K562 (cell line): ENCODE measurements around the gene RAI1. TPM values are rescaled to one million over a fixed set of nuclear protein-coding genes. Genes with fewer than 3 reads are reported as not detected.

Source experiments
- ATAC-seq: fragments of 200-7000 bp; cut with Tn5 transposase; 3 replicates; pipeline ENCODE4 v1.9.1; 2020; ENCODE audit warnings: moderate library complexity
- BruUV-seq: library from RNA; stranded (reverse); fragments of 400-500 nt; replicated peaks from 2 replicates; lab custom pipeline; 2021; lab: Mats Ljungman, UMichigan
- CTCF ChIA-PET: fragments of 300-600 bp; formaldehyde crosslinking; extraction: SDS; loops from one replicate; lab custom pipeline; 2021; ENCODE audit warnings: low intra/inter-chr PET ratio; lab: Yijun Ruan, JAX
- POLR2A ChIA-PET: fragments of 300-600, 350-650 bp; sonication (Branson Sonifier 250); formaldehyde crosslinking; extraction: SDS; loops from one replicate; lab custom pipeline; 2021; ENCODE audit warnings: antibody characterized with exemption, inconsistent platforms; lab: Yijun Ruan, JAX
- DNase-seq, 4 experiments: peaks; one replicate each; pipeline versions ENCODE4 v3.0.0 to v3.0.0-alpha.2; 2011 to 2018; ENCODE audit warnings: low spot score in 3 of 4, mixed read lengths in 3 of 4; ENCODE audit errors: extremely low read depth in 1 of 4
- FAIRE-seq: peaks from 2 replicates; lab custom pipeline; 2011; peaks lifted over from hg19 to GRCh38; lab: Jason Lieb, UNC
- H2AFZ ChIP-seq: 2 replicates; pipeline ENCODE4 v1.6.0; 2011; ENCODE audit warnings: low read depth, low read length, control low read depth, inconsistent platforms
- H3K27ac ChIP-seq: fragments of 200-600 bp; 3 replicates; pipeline ENCODE4 v1.8.0; 2011; ENCODE audit warnings: low read depth, mild to moderate bottlenecking, control low read depth, inconsistent platforms, low read length, moderate library complexity, mixed read lengths; ENCODE audit errors: extremely low read depth
- H3K27me3 ChIP-seq, 2 experiments: fragments of 300-600 bp in 1 of 2; 2 replicates in 1 of 2; 3 replicates in 1 of 2; pipeline versions ENCODE4 v1.6.0 to v1.8.0; 2011; ENCODE audit warnings: inconsistent platforms in 2 of 2, low read length in 2 of 2, mild to moderate bottlenecking in 1 of 2, mixed read lengths in 1 of 2, moderate library complexity in 1 of 2; ENCODE audit not compliant: control insufficient read depth in 2 of 2, insufficient read depth in 2 of 2
- H3K36me3 ChIP-seq: fragments of 300-600 bp; 3 replicates; pipeline ENCODE4 v1.8.0; 2011; ENCODE audit warnings: mild to moderate bottlenecking, low read length, inconsistent platforms; ENCODE audit not compliant: control insufficient read depth, insufficient read depth
- H3K4me1 ChIP-seq, 2 experiments: fragments of 200-600 bp in 1 of 2; replicated peaks in 1 of 2; 2 replicates in 1 of 2; 3 replicates in 1 of 2; pipeline versions ENCODE4 v1.5.1 to v1.8.0; 2011; ENCODE audit warnings: inconsistent platforms in 2 of 2, low read length in 2 of 2, mild to moderate bottlenecking in 1 of 2, mixed read lengths in 1 of 2, moderate library complexity in 1 of 2; ENCODE audit not compliant: control insufficient read depth in 2 of 2, insufficient read depth in 2 of 2
- H3K4me2 ChIP-seq: 2 replicates; pipeline ENCODE4 v1.6.1; 2011; ENCODE audit warnings: low read length, control low read depth, inconsistent platforms, mixed read lengths; ENCODE audit not compliant: insufficient read depth
- H3K4me3 ChIP-seq: fragments of 200-600 bp; sonication (generic), shearing (Covaris generic); 2 replicates; pipeline ENCODE4 v1.5.1; 2016; ENCODE audit warnings: control low read depth, inconsistent platforms
- H3K79me2 ChIP-seq: fragments of 200-600 bp; 3 replicates; pipeline ENCODE4 v1.8.0; 2011; ENCODE audit warnings: low read length, inconsistent platforms; ENCODE audit not compliant: control insufficient read depth, insufficient read depth
- H3K9ac ChIP-seq, 2 experiments: 2 replicates each; pipeline versions ENCODE4 v1.6.0 to v1.6.1; 2011; ENCODE audit warnings: low read depth in 2 of 2, low read length in 2 of 2, control low read depth in 1 of 2, inconsistent platforms in 1 of 2, mild to moderate bottlenecking in 1 of 2, mixed read lengths in 1 of 2; ENCODE audit not compliant: insufficient read depth in 1 of 2
- H3K9me1 ChIP-seq: one replicate; pipeline ENCODE4 v1.6.0; 2011; ENCODE audit warnings: inconsistent platforms, mild to moderate bottlenecking, low read length, moderate library complexity; ENCODE audit not compliant: control insufficient read depth, insufficient read depth
- H3K9me3 ChIP-seq: replicated peaks from 2 replicates; pipeline ENCODE4 v1.5.1; 2011; ENCODE audit warnings: low read depth, low read length, inconsistent platforms; ENCODE audit not compliant: control insufficient read depth, insufficient read depth
- H4K20me1 ChIP-seq: replicated peaks from 2 replicates; pipeline ENCODE4 v1.6.1; 2011; ENCODE audit warnings: low read length, inconsistent platforms, mixed read lengths; ENCODE audit not compliant: control insufficient read depth, insufficient read depth
- CBX3 ChIP-seq, 2 experiments: IDR thresholded peaks; 1 replicate in 1 of 2; 2 replicates in 1 of 2; pipeline ENCODE4 v1.6.1; 2012; ENCODE audit warnings: inconsistent platforms in 2 of 2, low read length in 2 of 2, borderline replicate concordance in 1 of 2, control low read depth in 1 of 2
- HDAC6 ChIP-seq: IDR thresholded peaks from 2 replicates; pipeline ENCODE4 v1.6.1; 2012; ENCODE audit warnings: low read depth, mild to moderate bottlenecking, control low read depth, inconsistent platforms, low read length, moderate library complexity
- XRCC4 ChIP-seq: IDR thresholded peaks from one replicate; pipeline ENCODE4 v1.6.1; 2011; ENCODE audit not compliant: insufficient read depth, insufficient read length; ENCODE audit errors: extremely low read depth
- ZNF121 ChIP-seq: sonication (generic); formaldehyde crosslinking; conservative IDR thresholded peaks from 2 replicates; pipeline ENCODE4 v1.8.0; 2022; ENCODE audit warnings: missing genetic modification reagents
- WGBS: fragments of 100-300 bp; shearing (Covaris generic); methylation state at CpG from one replicate; pipeline ENCODE4 v1.1.6; 2016; ENCODE audit warnings: low coverage, mixed read lengths; ENCODE audit not compliant: insufficient coverage; ENCODE audit errors: missing lambda C conversion rate; 5-methylcytosine and 5-hydroxymethylcytosine counted together
- in situ Hi-C: fragments of 300-500 bp; cut with MboI; formaldehyde crosslinking; loops from 4 replicates; pipeline ENCODE4 v1.15.0; 2018; ENCODE audit warnings: inconsistent platforms, mixed read lengths
- intact Hi-C: fragments of 100-400 bp; cut with micrococcal nuclease; formaldehyde crosslinking; loops from 2 replicates; pipeline ENCODE4 v1.14.2; 2022
- polyA plus RNA-seq, 8 experiments: library from polyadenylated mRNA; depleted of rRNA in 4 of 8; stranded (reverse) in 5 of 8; unstranded in 3 of 8; fragments of >200 nt; fragmentation: Nextera tagmentation in 2 of 8; fragmentation: Illumina TruSeq in 1 of 8; extraction: Ambion mirVana in 2 of 8; extraction: Trizol in 1 of 8; gene quantifications; 2 replicates each; pipeline versions ENCODE4 v1.2.1 to v1.2.3, GENCODE V29; 2011 to 2014; ENCODE audit warnings: inconsistent platforms in 1 of 8, missing spikeins in 1 of 8
- total RNA-seq, 7 experiments: library from RNA; depleted of rRNA in 6 of 7; stranded (reverse); fragments of >200 nt in 6 of 7; fragmentation: Illumina TruSeq in 2 of 7; extraction: Trizol in 2 of 7; gene quantifications; 2 replicates each; pipeline versions ENCODE4 v1.2.1 to v1.2.3, GENCODE V29; 2011 to 2021; ENCODE audit warnings: low replicate concordance in 1 of 7

The RAI1 gene
- total and polyA plus RNA-seq, 9 of the 15 experiments (the other 6 are each of a cell fraction or from before 2014, with no cell fraction given), result 0.68 to 19.9 (median 5.5) TPM

DNA sequence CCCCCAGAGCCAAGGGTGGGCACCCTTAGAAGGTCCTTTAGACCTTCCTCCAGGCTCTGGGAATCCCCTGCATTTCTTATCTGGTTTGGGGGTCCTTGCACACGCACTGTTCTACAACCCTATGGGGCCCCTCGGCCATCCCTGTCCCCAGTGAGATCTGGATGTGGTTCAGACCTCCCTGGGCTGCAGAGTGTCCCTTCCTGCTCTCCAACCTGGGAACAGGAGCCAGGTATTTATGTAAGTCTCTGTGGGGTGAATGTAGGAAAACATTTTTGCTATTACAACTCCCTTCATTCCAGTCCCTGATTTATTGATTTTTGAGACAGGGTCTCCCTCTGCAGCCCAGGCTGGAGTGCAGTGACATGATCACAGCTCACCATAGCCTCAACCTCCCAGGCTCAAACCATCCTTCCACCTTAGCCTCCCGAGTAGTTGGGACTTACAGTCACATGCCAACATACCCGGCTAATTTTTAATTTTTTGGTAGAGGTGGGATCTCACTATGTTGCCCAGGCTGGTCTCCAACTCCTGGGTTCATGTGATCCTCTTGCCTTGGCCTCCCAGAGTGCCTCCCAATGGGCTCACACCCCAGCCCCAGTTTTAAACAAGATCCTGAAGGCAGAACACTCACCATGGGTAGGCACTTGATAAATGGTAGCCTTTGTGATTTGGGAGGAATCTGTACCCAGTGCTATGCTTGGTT lies 61.6 kb downstream of the RAI1 start:
- Histone ChIP-seq H3K9me3 (no peaks in the 10 kb centered on the region), H3K4me2 (no peak overlapping the region), H3K4me3 (no peak overlapping the region), H3K9me1 (no peaks in the 10 kb centered on the region), H3K27ac (no peak overlapping the region), H3K4me1 (peaks cover 13 to 32% of the 10 kb centered on the region in 2 experiments; a peak in 4 of 5 replicates), H3K9ac (no peak overlapping the region), H3K36me3 (no peaks in the 10 kb centered on the region), H3K79me2 (peaks cover 9% of the 10 kb centered on the region; the same call in 2 of the 3 replicates), H2AFZ (no peak overlapping the region), H3K27me3 (no peaks in the 10 kb centered on the region), H4K20me1 (peaks cover 3% of the 10 kb centered on the region; the same call in 1 of the 2 replicates)
- ATAC-seq (no peak), DNase-seq (no peak), FAIRE-seq (no peak)
- in situ Hi-C loops, result no loop called here
- POLR2A ChIA-PET, result interaction anchor here (1.2 kb wide), 1 partner anchor 11 kb away, joined by 3 read pairs; no protein-coding TSS in a partner anchor
- no TSS peak for BruUV-seq
- CTCF ChIA-PET, result no interaction called here
- TF ChIP-seq XRCC4, result no peak
- no peak for TF ChIP-seq HDAC6
- peak; percentile 29; the same call in 1 of the 2 replicates for TF ChIP-seq ZNF121 (CRISPR knock-in tag)
- no peak for TF ChIP-seq CBX3 (IDR thresholded peaks at IDR 0.05; ENCODE audit: borderline replicate concordance in 1 of 2, low read length in 2 of 2)
- 65% methylated on average over 2 of the region's 4 CpGs for WGBS
- intact Hi-C loops, result no loop called here
